ENCODE results near the gene LIN7B.

Gene LIN7B, protein sequence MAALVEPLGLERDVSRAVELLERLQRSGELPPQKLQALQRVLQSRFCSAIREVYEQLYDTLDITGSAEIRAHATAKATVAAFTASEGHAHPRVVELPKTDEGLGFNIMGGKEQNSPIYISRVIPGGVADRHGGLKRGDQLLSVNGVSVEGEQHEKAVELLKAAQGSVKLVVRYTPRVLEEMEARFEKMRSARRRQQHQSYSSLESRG

DNA sequence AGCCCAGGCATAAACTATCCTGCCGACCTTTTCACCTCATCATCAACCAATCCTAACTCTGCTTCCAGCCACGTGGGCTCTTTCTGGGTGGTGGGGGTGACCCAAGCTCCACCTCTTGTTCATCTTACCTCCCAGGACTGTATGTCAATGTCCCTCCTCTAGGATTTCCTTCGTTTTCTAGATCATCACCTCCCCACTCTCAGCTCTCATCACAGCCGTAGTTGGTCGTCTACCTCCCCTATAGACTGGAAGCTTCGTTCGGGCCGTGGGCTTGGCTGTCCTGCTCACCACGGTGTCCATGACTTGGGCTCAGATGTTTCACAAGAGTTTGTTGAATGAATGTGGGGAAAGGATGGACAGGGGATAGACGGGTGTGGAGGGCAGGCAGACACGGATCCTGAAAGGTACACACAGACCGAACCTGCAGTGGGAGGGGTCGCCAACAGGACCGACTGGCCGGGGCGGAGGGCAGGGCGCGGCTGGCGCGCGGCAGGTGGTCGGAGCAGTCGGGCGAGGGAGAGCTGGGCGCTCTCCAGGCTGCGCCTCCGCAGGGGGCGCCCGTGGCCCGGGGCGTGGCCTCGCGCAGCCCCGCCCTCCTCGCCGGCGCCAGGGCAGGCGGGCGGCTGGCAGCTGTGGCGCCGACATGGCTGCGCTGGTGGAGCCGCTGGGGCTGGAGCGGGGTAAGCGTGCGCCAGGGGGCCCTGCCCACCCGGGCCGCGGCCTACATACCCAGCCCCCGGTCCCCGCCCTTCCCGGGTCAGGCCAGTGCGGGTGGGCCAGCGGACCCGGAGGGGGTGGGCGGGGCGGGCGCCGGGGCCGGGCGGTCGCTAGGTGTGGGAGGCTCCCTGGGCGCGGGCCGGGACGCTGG, at the start of gene LIN7B:
Gene LIN7B (plus strand): TSS at position 609 of the 868 bp plus-strand sequence. CDS start 35 bp downstream, at position 644.
- Histone ChIP-seq H3K4me3 (ENCODE audit: insufficient read length, low read depth) (peak within 1 kb of the TSS; percentile 70), H3K27me3 (ENCODE audit: insufficient read depth, insufficient read length) (no peaks in the 10 kb centered on the region), H3K9ac (ENCODE audit: insufficient read length, low read depth) (peak within 1 kb of the TSS; percentile 85), H3K9me3 (ENCODE audit: insufficient read depth, low read length) (no peaks in the 10 kb centered on the region), H3K4me1 (ENCODE audit: insufficient read depth, insufficient read length) (peaks cover 6% of the 10 kb centered on the region), H3K36me3 (ENCODE audit: insufficient read depth, insufficient read length, low read length) (peaks cover 12% of the 10 kb centered on the region)
- TF ChIP-seq YY1 (IDR thresholded peaks at IDR 0.05; ENCODE audit: insufficient read depth, insufficient read length) (no peak), SUZ12 (IDR thresholded peaks at IDR 0.05; ENCODE audit: extremely low read depth, insufficient read depth, insufficient read length) (no peak), ZNF274 (IDR thresholded peaks at IDR 0.05; ENCODE audit: low read depth, low read length) (no peak)
- DNase-seq (ENCODE audit: low read depth, low spot score): no peak

DNA sequence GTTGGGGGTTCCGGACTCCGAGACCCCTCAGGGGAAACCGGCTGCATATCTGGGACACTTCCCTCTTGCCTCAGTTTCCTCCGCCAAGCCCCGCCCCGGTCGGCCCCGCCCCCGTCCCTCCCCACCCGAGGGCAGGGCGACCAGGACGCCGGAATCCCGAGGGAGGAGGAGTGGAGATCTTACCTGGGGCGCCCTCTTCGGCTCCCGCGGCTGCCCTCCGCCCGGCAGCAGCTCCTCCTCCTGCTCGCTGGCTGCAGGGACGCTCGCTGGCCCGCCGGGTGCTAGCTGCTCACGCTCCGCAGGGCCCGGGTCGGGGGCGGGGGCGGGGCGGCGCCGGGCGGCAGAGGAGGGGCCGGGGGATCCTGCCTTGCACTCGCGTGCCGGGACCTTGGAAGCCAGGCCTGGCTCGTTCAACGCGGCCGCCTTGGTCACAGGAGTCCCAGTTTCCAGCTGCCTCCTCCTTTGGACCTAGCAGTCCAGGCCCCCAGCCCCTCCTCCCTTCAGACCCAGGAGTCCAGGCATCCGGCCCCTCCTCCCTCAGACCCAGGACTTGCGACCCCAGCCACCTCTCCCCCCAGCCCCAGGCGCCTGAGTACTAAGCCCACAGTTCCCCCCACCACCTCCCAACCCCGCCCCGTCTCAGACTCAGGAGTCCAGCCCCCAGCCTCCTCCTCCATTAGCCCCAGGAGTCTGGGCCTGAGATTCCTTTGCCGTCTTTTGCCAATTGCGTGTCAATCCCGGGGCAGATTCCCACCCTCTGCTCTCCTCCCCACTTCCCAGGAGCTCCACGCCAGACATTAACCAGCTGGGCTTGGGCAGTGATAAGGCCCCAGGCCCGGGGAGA, 49.2 kb upstream of the LIN7B start, which contains the start of gene NTF4:
Gene NTF4 (minus strand): TSS at position 51 of the 844 bp plus-strand sequence. CDS start 2,821 bp downstream, outside the sequence.
- H3K27me3 ChIP-seq (ENCODE audit: insufficient read depth, insufficient read length): peaks cover 14% of the 10 kb centered on the region
- TF ChIP-seq SUZ12 (IDR thresholded peaks at IDR 0.05; ENCODE audit: extremely low read depth, insufficient read depth, insufficient read length) (no peak), YY1 (IDR thresholded peaks at IDR 0.05; ENCODE audit: insufficient read depth, insufficient read length) (no peak), ZNF274 (IDR thresholded peaks at IDR 0.05; ENCODE audit: low read depth, low read length) (no peak)
- no peaks in the 10 kb centered on the region; the same call in 1 of the 2 replicates for H3K9me3 ChIP-seq (ENCODE audit: insufficient read depth, low read length)
- H3K36me3 ChIP-seq (ENCODE audit: insufficient read depth, insufficient read length, low read length): no peaks in the 10 kb centered on the region
- peaks cover 19% of the 10 kb centered on the region for H3K4me1 ChIP-seq (ENCODE audit: insufficient read depth, insufficient read length)
- DNase-seq (ENCODE audit: low read depth, low spot score): no peak
- H3K9ac ChIP-seq (ENCODE audit: insufficient read length, low read depth): peak within 1 kb of the TSS; percentile 70
- peak within 1 kb of the TSS; percentile 18 for H3K4me3 ChIP-seq (ENCODE audit: insufficient read length, low read depth)

DNA sequence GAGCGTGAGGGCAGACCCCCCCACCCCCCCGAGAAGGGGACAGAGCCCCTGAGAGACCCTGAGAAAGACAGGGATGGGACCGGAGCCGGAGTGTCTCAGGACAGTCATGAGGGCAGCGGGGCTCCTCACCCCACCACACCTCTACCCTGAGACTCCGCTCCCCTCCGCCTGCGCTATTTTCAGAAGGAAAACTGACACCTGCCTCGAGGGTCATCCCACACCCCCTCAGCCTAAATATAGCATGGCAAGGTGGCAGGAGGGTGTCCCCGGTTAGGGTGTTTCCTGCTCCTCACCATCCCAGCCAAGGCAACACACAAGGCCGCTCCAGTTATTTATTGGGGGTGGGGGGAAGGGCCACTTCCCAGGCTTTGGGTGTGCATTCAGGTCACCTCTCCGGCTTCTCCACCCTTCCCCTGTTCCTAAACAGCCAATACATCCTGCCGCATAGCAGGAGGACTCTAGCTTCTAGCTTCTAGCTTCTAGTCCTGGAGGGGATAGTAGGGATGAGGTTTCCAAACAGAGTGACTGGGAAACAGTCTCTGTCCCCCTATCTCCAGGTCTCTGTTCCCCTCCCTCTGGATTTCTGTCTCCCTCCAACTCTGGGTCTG, 48.2 kb upstream of the LIN7B start:
- Histone ChIP-seq H3K27me3 (ENCODE audit: insufficient read depth, insufficient read length) (peaks cover 24% of the 10 kb centered on the region), H3K9ac (ENCODE audit: insufficient read length, low read depth) (no peak overlapping the region), H3K36me3 (ENCODE audit: insufficient read depth, insufficient read length, low read length) (no peaks in the 10 kb centered on the region), H3K4me1 (ENCODE audit: insufficient read depth, insufficient read length) (peaks cover 19% of the 10 kb centered on the region), H3K4me3 (ENCODE audit: insufficient read length, low read depth) (no peak overlapping the region), H3K9me3 (ENCODE audit: insufficient read depth, low read length) (no peaks in the 10 kb centered on the region; the same call in 1 of the 2 replicates)
- DNase-seq (ENCODE audit: low read depth, low spot score): no peak
- TF ChIP-seq ZNF274 (IDR thresholded peaks at IDR 0.05; ENCODE audit: low read depth, low read length): no peak
- TF ChIP-seq YY1 (IDR thresholded peaks at IDR 0.05; ENCODE audit: insufficient read depth, insufficient read length): no peak
- no peak for TF ChIP-seq SUZ12 (IDR thresholded peaks at IDR 0.05; ENCODE audit: extremely low read depth, insufficient read depth, insufficient read length)

DNA sequence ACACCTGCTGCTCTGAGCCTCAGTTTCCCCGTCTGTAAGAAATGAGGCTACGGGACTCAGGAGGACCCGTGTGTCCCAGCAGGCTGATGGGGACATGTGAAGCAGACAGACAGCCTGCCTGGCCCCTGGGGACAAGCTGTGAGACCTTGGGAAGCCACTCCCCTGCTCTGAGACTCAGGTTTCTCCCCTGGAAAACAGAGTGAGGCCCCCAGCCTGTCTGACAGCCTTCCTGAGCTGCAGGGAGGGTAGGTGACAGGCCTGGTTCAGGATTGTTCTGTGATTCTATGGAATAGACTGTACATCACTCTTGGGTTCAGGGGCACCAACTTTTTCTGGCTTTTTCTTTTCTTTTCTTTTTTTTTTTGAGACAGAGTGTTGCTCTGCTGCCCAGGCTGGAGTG, 46.6 kb upstream of the LIN7B start:
- no peak for DNase-seq (ENCODE audit: low read depth, low spot score)
- H3K9me3 ChIP-seq (ENCODE audit: insufficient read depth, low read length): no peaks in the 10 kb centered on the region; the same call in 1 of the 2 replicates
- H3K4me3 ChIP-seq (ENCODE audit: insufficient read length, low read depth): no peak overlapping the region
- H3K27me3 ChIP-seq (ENCODE audit: insufficient read depth, insufficient read length): peaks cover 25% of the 10 kb centered on the region
- H3K36me3 ChIP-seq (ENCODE audit: insufficient read depth, insufficient read length, low read length): no peaks in the 10 kb centered on the region
- no peak for TF ChIP-seq SUZ12 (IDR thresholded peaks at IDR 0.05; ENCODE audit: extremely low read depth, insufficient read depth, insufficient read length)
- TF ChIP-seq YY1 (IDR thresholded peaks at IDR 0.05; ENCODE audit: insufficient read depth, insufficient read length): no peak
- no peak for TF ChIP-seq ZNF274 (IDR thresholded peaks at IDR 0.05; ENCODE audit: low read depth, low read length)
- H3K4me1 ChIP-seq (ENCODE audit: insufficient read depth, insufficient read length): peaks cover 19% of the 10 kb centered on the region
- no peak overlapping the region for H3K9ac ChIP-seq (ENCODE audit: insufficient read length, low read depth)

DNA sequence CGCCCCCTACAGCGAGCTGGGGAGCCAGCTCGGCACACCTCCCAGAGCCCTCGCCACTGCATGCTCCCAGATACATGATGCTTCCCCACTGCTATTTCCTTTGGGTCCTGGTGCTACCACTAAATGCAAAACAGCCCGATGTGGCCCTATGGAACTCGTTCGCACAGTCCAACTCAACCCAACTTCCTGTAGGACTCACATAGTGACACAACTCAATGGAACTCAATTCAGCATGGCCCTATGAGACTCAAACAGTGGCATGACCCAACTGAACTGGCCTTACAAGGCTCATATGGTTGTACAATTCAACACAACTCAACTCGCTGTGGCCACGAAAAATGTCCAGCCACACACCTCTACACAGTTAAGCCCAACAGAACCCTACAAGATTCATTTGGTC, 45.1 kb upstream of the LIN7B start:
- peaks cover 18% of the 10 kb centered on the region for H3K4me1 ChIP-seq (ENCODE audit: insufficient read depth, insufficient read length)
- H3K4me3 ChIP-seq (ENCODE audit: insufficient read length, low read depth): no peak overlapping the region
- TF ChIP-seq YY1 (IDR thresholded peaks at IDR 0.05; ENCODE audit: insufficient read depth, insufficient read length) (no peak), ZNF274 (IDR thresholded peaks at IDR 0.05; ENCODE audit: low read depth, low read length) (no peak), SUZ12 (IDR thresholded peaks at IDR 0.05; ENCODE audit: extremely low read depth, insufficient read depth, insufficient read length) (no peak)
- H3K27me3 ChIP-seq (ENCODE audit: insufficient read depth, insufficient read length): peaks cover 36% of the 10 kb centered on the region
- no peaks in the 10 kb centered on the region; the same call in 1 of the 2 replicates for H3K9me3 ChIP-seq (ENCODE audit: insufficient read depth, low read length)
- no peaks in the 10 kb centered on the region for H3K36me3 ChIP-seq (ENCODE audit: insufficient read depth, insufficient read length, low read length)
- no peak for DNase-seq (ENCODE audit: low read depth, low spot score)
- no peak overlapping the region for H3K9ac ChIP-seq (ENCODE audit: insufficient read length, low read depth)

DNA sequence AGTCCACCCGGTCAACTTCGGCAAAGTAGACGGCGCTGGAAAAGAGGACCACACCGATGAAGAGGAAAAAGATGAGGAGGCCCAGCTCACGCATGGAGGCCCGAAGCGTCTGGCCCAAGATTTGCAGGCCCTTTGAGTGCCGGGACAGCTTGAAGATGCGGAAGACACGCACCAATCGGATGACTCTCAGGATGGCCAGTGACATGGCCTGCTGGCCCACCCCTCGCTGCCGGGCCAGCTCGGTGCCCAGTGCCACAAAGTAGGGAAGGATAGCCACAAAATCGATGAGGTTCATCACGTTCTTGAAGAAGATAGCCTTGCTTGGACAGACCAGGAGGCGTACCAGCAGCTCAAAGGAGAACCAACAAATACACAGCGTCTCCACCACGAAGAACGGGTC, 43.8 kb upstream of the LIN7B start:
- Histone ChIP-seq H3K9me3 (ENCODE audit: insufficient read depth, low read length) (no peaks in the 10 kb centered on the region; the same call in 1 of the 2 replicates), H3K9ac (ENCODE audit: insufficient read length, low read depth) (no peak overlapping the region), H3K27me3 (ENCODE audit: insufficient read depth, insufficient read length) (peaks cover 36% of the 10 kb centered on the region), H3K4me1 (ENCODE audit: insufficient read depth, insufficient read length) (peaks cover 13% of the 10 kb centered on the region), H3K36me3 (ENCODE audit: insufficient read depth, insufficient read length, low read length) (no peaks in the 10 kb centered on the region), H3K4me3 (ENCODE audit: insufficient read length, low read depth) (no peak overlapping the region)
- DNase-seq (ENCODE audit: low read depth, low spot score): no peak
- TF ChIP-seq ZNF274 (IDR thresholded peaks at IDR 0.05; ENCODE audit: low read depth, low read length) (no peak), YY1 (IDR thresholded peaks at IDR 0.05; ENCODE audit: insufficient read depth, insufficient read length) (no peak), SUZ12 (IDR thresholded peaks at IDR 0.05; ENCODE audit: extremely low read depth, insufficient read depth, insufficient read length) (no peak)

Data from NT2/D1 (cell line).